A673 (cell line): ENCODE results near the gene TMEM170B. TPM values are rescaled to one million over a fixed set of nuclear protein-coding genes. Genes with fewer than 3 reads are reported as not detected.

ENCODE experiments used
- BruUV-seq: library from RNA; stranded (reverse); fragments of 400-500 nt; replicated peaks from 2 replicates; lab custom pipeline; 2021; lab: Mats Ljungman, UMichigan
- CTCF ChIA-PET: fragments of 300-600 bp; sonication (Branson Sonifier 250); formaldehyde crosslinking; loops from one replicate; lab custom pipeline; 2022; ENCODE audit warnings: antibody characterized with exemption; lab: Charles Lee
- POLR2A ChIA-PET: fragments of 300-600 bp; sonication (Branson Sonifier 250); formaldehyde crosslinking; loops from one replicate; lab custom pipeline; 2022; ENCODE audit warnings: antibody characterized with exemption; ENCODE audit not compliant: low non-redundant PET; lab: Charles Lee
- DNase-seq: peaks from one replicate; pipeline ENCODE4 v3.0.0-alpha.2; 2015; ENCODE audit warnings: low spot score
- H3K27ac ChIP-seq: fragments of 200-600 bp; sonication (generic); 2 replicates; pipeline ENCODE4 v1.5.1; 2016; ENCODE audit warnings: mixed run types, low read depth, mild to moderate bottlenecking, mixed read lengths, antibody characterized with exemption, low read length; ENCODE audit not compliant: poor library complexity, severe bottlenecking
- H3K27me3 ChIP-seq: fragments of 200-600 bp; sonication (generic); replicated peaks from 2 replicates; pipeline ENCODE4 v1.6.1; 2017; ENCODE audit warnings: mixed run types, low read depth, mild to moderate bottlenecking, mixed read lengths, antibody characterized with exemption, low read length; ENCODE audit not compliant: insufficient read depth, poor library complexity
- H3K36me3 ChIP-seq: fragments of 200-600 bp; sonication (generic); 2 replicates; pipeline ENCODE4 v1.6.1; 2016; ENCODE audit warnings: mixed run types, mild to moderate bottlenecking, mixed read lengths, antibody characterized with exemption, low read length; ENCODE audit not compliant: insufficient read depth, poor library complexity, severe bottlenecking
- H3K4me1 ChIP-seq: fragments of 200-600 bp; sonication (generic); 2 replicates; pipeline ENCODE4 v1.6.1; 2017; ENCODE audit warnings: mixed run types, mild to moderate bottlenecking, mixed read lengths, antibody characterized with exemption, low read length; ENCODE audit not compliant: insufficient read depth, poor library complexity, severe bottlenecking
- H3K4me3 ChIP-seq: fragments of 200-600 bp; sonication (generic); 2 replicates; pipeline ENCODE4 v1.5.1; 2016; ENCODE audit warnings: low read depth, mixed run types, mild to moderate bottlenecking, mixed read lengths, low read length; ENCODE audit not compliant: poor library complexity, severe bottlenecking
- H3K9me3 ChIP-seq: fragments of 200-600 bp; sonication (generic); 2 replicates; pipeline ENCODE4 v1.6.1; 2016; ENCODE audit warnings: mixed run types, low read depth, mild to moderate bottlenecking, mixed read lengths, antibody characterized with exemption, low read length; ENCODE audit not compliant: poor library complexity, severe bottlenecking
- CTCF ChIP-seq: fragments of 300-800, 200-600 bp; sonication (generic); conservative IDR thresholded peaks from 2 replicates; pipeline ENCODE4 v1.5.1; 2017; ENCODE audit warnings: low read depth, mild to moderate bottlenecking, antibody characterized with exemption, low read length, moderate library complexity, mixed read lengths
- EZH2 ChIP-seq: fragments of 200-600 bp; sonication (generic); IDR thresholded peaks from 2 replicates; pipeline ENCODE4 v1.6.1; 2017; ENCODE audit warnings: borderline replicate concordance, low read depth, mild to moderate bottlenecking, mixed read lengths, antibody characterized with exemption, low read length; ENCODE audit not compliant: poor library complexity, severe bottlenecking
- intact Hi-C: fragments of 100-400 bp; cut with micrococcal nuclease; formaldehyde crosslinking; loops from one replicate; pipeline ENCODE4 v1.10.0; 2022; ENCODE audit not compliant: unreplicated experiment
- total RNA-seq: library from RNA; stranded (reverse); gene quantifications from 2 replicates; pipeline ENCODE4 v1.2.3, GENCODE V29; 2021

Gene TMEM170B
- total RNA-seq, 1 experiment from 2014 or later: 9.5 TPM

- peaks cover 3% of the 10 kb centered on the region for H3K4me1 ChIP-seq
- BruUV-seq: no TSS peak
- no peaks in the 10 kb centered on the region for H3K36me3 ChIP-seq
- POLR2A ChIA-PET: no interaction called here
- intact Hi-C loops: no loop called here
- no peak for DNase-seq
- H3K27ac ChIP-seq: no peak overlapping the region
- H3K4me3 ChIP-seq: no peak overlapping the region
- no peaks in the 10 kb centered on the region for H3K27me3 ChIP-seq
- CTCF ChIA-PET: interaction anchor here (1.0 kb wide), 1 partner anchor 15 kb away, joined by 3 read pairs; no protein-coding TSS in a partner anchor
- TF ChIP-seq CTCF: no peak
- no peak for TF ChIP-seq EZH2
- H3K9me3 ChIP-seq: no peaks in the 10 kb centered on the region
These were observed 33.5 kb downstream of the TMEM170B start for GRCh38 chr6:11571073-11571472.

DNA sequence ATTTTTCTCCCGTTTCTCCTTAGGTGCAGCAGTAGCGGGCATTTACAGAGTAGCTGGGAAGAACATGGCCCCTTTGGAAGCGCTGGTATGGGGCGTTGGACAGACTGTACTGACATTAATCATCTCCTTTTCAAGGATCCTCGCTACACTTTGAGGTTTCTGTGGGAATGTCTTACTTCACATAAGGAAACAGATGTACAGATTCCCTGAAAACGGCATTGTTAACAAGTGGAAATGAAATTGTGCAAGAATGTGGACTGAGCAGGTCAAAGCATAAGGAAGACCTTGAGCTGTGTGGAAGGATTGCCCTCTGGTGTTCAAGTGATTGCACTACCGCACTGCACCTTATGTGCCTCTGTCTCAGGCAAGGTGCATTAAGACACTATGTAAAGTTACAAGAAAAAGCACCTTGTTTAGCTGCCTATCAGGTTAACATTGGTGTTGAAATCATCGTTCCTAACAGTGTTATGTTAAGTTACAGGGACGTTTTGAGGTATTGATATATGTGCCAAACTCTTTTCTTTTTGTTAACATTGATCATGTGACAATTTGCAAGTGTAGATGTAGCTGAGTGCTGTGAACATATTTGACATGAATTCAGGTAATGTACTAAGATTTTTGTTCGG is 38.0 kb downstream of the TMEM170B start:
- Histone ChIP-seq H3K27me3 (no peaks in the 10 kb centered on the region), H3K4me1 (peaks cover 7% of the 10 kb centered on the region), H3K4me3 (no peak overlapping the region), H3K9me3 (no peaks in the 10 kb centered on the region), H3K36me3 (no peaks in the 10 kb centered on the region), H3K27ac (no peak overlapping the region)
- intact Hi-C loops: loop anchor here (1.0 to 5.0 kb wide), 3 partner anchors 78 to 621 kb away; no protein-coding TSS in a partner anchor
- DNase-seq: peak; percentile 80
- CTCF ChIA-PET: interaction anchor here (0.7 to 1.2 kb wide), 6 partner anchors 8 to 624 kb away, joined by 3 to 14 read pairs (median 4); no protein-coding TSS in a partner anchor
- BruUV-seq: no TSS peak
- TF ChIP-seq EZH2 (no peak), CTCF (peak; percentile 92)
- POLR2A ChIA-PET: interaction anchor here (0.5 kb wide), 2 partner anchors 343 to 738 kb away, joined by 3 to 7 read pairs; partner anchors contain the start of gene NEDD9

- Histone ChIP-seq H3K27ac (no peak overlapping the region), H3K9me3 (no peaks in the 10 kb centered on the region), H3K4me1 (peaks cover 3% of the 10 kb centered on the region), H3K4me3 (no peak overlapping the region), H3K27me3 (no peaks in the 10 kb centered on the region), H3K36me3 (no peaks in the 10 kb centered on the region)
- POLR2A ChIA-PET: no interaction called here
- TF ChIP-seq EZH2 (no peak), CTCF (no peak)
- CTCF ChIA-PET: no interaction called here
- DNase-seq: no peak
- BruUV-seq: no TSS peak
- intact Hi-C loops: loop anchor here (10.0 kb wide), 1 partner anchor 1314 kb away; no protein-coding TSS in a partner anchor
These were observed 43.3 kb downstream of the TMEM170B start for GRCh38 chr6:11580686-11581405.
